SK-N-SH treated with all-trans-retinoic acid at 6 μM for 48 hours (cell line): ENCODE results near the gene MIA2.

ENCODE experiments used
- ATAC-seq: fragments of 200-7000 bp; cut with Tn5 transposase; 3 replicates; pipeline ENCODE4 v1.9.1; 2020; ENCODE audit warnings: mild to moderate bottlenecking, moderate library complexity
- ARNTL ChIP-seq: fragments of 450-650 bp; formaldehyde crosslinking; IDR thresholded peaks from 2 replicates; pipeline ENCODE4 v1.5.0; 2020; ENCODE audit warnings: low read depth, mild to moderate bottlenecking, moderate library complexity, borderline replicate concordance
- BACH2 ChIP-seq: fragments of 250-450 bp; sonication (Bioruptor Pico); IDR thresholded peaks from 2 replicates; pipeline ENCODE4 v1.9.0; 2021; ENCODE audit warnings: mild to moderate bottlenecking, borderline replicate concordance
- CSDC2 ChIP-seq: fragments of 250-450 bp; sonication (Bioruptor Pico); IDR thresholded peaks from 2 replicates; pipeline ENCODE4 v1.5.0; 2020; ENCODE audit warnings: mild to moderate bottlenecking, moderate library complexity
- ESRRG ChIP-seq: fragments of 250-450 bp; sonication (Bioruptor Pico); IDR thresholded peaks from 2 replicates; pipeline ENCODE4 v1.6.1; 2021; ENCODE audit warnings: mild to moderate bottlenecking
- GLIS3 ChIP-seq: fragments of 250-450 bp; sonication (Bioruptor Pico); IDR thresholded peaks from 2 replicates; pipeline ENCODE4 v1.5.0; 2020; ENCODE audit warnings: mild to moderate bottlenecking, moderate library complexity
- ISL1 ChIP-seq: fragments of 250-450 bp; sonication (Bioruptor Pico); IDR thresholded peaks from 2 replicates; pipeline ENCODE4 v2.1.2; 2022; ENCODE audit warnings: mild to moderate bottlenecking, moderate library complexity
- OSR1 ChIP-seq: fragments of 250-450 bp; sonication (Bioruptor Pico); IDR thresholded peaks from 2 replicates; pipeline ENCODE4 v1.8.0; 2022; ENCODE audit warnings: moderate library complexity, mild to moderate bottlenecking, inconsistent platforms
- PPARA ChIP-seq: fragments of 250-450 bp; sonication (Bioruptor Pico); IDR thresholded peaks from 2 replicates; pipeline ENCODE4 v1.5.0; 2020; ENCODE audit warnings: mild to moderate bottlenecking, borderline replicate concordance
- RARB ChIP-seq: fragments of 250-450 bp; sonication (Bioruptor Pico); IDR thresholded peaks from 2 replicates; pipeline ENCODE4 v1.8.0; 2021; ENCODE audit warnings: mild to moderate bottlenecking, moderate library complexity
- SNAI2 ChIP-seq: fragments of 250-450 bp; sonication (Bioruptor Pico); IDR thresholded peaks from 2 replicates; pipeline ENCODE4 v1.5.0; 2020; ENCODE audit warnings: mild to moderate bottlenecking, moderate library complexity
- TCF4 ChIP-seq: fragments of 250-450 bp; sonication (Bioruptor Pico); IDR thresholded peaks from 2 replicates; pipeline ENCODE4 v1.8.0; 2021; ENCODE audit warnings: mild to moderate bottlenecking, moderate library complexity, borderline replicate concordance
- TOX ChIP-seq: fragments of 250-450 bp; sonication (Bioruptor Pico); IDR thresholded peaks from 2 replicates; pipeline ENCODE4 v1.8.0; 2021; ENCODE audit warnings: mild to moderate bottlenecking, moderate library complexity, borderline replicate concordance
- ZC3H10 ChIP-seq: fragments of 250-450 bp; sonication (Bioruptor Pico); IDR thresholded peaks from 2 replicates; pipeline ENCODE4 v1.5.1; 2021; ENCODE audit warnings: mild to moderate bottlenecking, moderate library complexity
- ZFP3 ChIP-seq: fragments of 250-450 bp; sonication (Bioruptor Pico); IDR thresholded peaks from 2 replicates; pipeline ENCODE4 v1.5.0; 2020; ENCODE audit warnings: mild to moderate bottlenecking, moderate library complexity
- ZFP30 ChIP-seq: fragments of 450-650 bp; formaldehyde crosslinking; IDR thresholded peaks from 2 replicates; pipeline ENCODE4 v1.5.0; 2022; ENCODE audit warnings: mild to moderate bottlenecking, moderate library complexity
- ZNF565 ChIP-seq: fragments of 450-650 bp; formaldehyde crosslinking; conservative IDR thresholded peaks from 2 replicates; pipeline ENCODE4 v1.5.0; 2020; ENCODE audit warnings: low read depth, mild to moderate bottlenecking, moderate library complexity
- ZNF70 ChIP-seq: fragments of 450-650 bp; formaldehyde crosslinking; IDR thresholded peaks from 2 replicates; pipeline ENCODE4 v1.5.0; 2020; ENCODE audit warnings: mild to moderate bottlenecking, moderate library complexity
- ZNF8 ChIP-seq: fragments of 450-650 bp; formaldehyde crosslinking; IDR thresholded peaks from 2 replicates; pipeline ENCODE4 v1.5.0; 2020; ENCODE audit warnings: mild to moderate bottlenecking, moderate library complexity
- TF ChIP-seq, protein P1 (sequence below): fragments of 250-450 bp; sonication (Bioruptor Pico); IDR thresholded peaks from 2 replicates; pipeline ENCODE4 v1.5.1; 2020; ENCODE audit warnings: low read depth, mild to moderate bottlenecking, moderate library complexity
- TF ChIP-seq, protein P2 (sequence below): fragments of 250-450 bp; sonication (Bioruptor Pico); IDR thresholded peaks from 2 replicates; pipeline ENCODE4 v1.5.1; 2021; ENCODE audit warnings: mild to moderate bottlenecking, moderate library complexity
- TF ChIP-seq, protein P3 (sequence below): fragments of 250-450 bp; sonication (Bioruptor Pico); IDR thresholded peaks from 2 replicates; pipeline ENCODE4 v1.8.0; 2020; ENCODE audit warnings: mild to moderate bottlenecking, moderate library complexity, borderline replicate concordance
- TF ChIP-seq, protein P4 (sequence below): fragments of 250-450 bp; sonication (Bioruptor Pico); IDR thresholded peaks from 2 replicates; pipeline ENCODE4 v1.8.0; 2021; ENCODE audit warnings: low read depth, mild to moderate bottlenecking, moderate library complexity, borderline replicate concordance

The MIA2 gene

DNA sequence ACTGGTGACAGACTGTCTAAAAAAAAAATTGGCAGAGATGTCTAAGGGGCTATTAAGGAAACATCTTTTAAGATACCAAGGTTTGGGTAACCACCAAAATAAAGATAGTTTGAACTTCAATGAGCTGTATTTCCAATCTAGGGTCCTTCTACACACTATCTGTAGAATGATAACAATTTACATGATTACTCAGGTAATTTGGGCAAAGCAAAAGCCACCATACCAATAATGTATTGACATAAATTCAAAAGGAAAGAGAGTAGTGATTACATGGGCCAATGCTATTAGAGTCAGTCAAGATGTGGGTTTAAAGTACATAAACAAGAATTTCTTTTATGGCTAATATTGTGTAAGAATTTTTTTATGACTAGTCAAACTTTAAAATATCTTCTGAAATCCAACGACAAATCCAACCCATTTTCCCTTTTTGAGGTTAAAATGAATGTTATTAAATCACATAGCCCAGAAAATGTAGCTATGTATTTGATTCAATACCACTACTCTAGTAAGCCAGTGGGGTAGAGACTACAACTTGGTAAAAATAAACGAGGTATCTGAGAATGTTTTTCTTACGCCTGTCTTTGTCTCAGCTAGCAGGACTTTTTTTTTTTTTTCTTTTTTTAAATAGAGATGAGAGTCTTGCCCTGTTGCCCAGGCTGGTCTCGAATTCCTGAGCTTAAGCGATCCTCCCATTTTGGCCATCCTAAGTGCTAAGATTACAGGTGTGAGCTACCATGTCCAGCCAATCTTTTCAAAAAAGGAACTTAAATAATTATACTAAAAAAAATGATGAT, 48.3 kb upstream of the MIA2 start:
- TF ChIP-seq, protein P1, sequence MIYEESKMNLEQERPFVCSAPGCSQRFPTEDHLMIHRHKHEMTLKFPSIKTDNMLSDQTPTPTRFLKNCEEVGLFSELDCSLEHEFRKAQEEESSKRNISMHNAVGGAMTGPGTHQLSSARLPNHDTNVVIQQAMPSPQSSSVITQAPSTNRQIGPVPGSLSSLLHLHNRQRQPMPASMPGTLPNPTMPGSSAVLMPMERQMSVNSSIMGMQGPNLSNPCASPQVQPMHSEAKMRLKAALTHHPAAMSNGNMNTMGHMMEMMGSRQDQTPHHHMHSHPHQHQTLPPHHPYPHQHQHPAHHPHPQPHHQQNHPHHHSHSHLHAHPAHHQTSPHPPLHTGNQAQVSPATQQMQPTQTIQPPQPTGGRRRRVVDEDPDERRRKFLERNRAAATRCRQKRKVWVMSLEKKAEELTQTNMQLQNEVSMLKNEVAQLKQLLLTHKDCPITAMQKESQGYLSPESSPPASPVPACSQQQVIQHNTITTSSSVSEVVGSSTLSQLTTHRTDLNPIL = no peak
- TF ChIP-seq ZFP3 (CRISPR knock-in tag) = no peak
- TF ChIP-seq, protein P2, sequence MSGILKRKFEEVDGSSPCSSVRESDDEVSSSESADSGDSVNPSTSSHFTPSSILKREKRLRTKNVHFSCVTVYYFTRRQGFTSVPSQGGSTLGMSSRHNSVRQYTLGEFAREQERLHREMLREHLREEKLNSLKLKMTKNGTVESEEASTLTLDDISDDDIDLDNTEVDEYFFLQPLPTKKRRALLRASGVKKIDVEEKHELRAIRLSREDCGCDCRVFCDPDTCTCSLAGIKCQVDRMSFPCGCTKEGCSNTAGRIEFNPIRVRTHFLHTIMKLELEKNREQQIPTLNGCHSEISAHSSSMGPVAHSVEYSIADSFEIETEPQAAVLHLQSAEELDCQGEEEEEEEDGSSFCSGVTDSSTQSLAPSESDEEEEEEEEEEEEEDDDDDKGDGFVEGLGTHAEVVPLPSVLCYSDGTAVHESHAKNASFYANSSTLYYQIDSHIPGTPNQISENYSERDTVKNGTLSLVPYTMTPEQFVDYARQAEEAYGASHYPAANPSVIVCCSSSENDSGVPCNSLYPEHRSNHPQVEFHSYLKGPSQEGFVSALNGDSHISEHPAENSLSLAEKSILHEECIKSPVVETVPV = no peak
- TF ChIP-seq, protein P3, sequence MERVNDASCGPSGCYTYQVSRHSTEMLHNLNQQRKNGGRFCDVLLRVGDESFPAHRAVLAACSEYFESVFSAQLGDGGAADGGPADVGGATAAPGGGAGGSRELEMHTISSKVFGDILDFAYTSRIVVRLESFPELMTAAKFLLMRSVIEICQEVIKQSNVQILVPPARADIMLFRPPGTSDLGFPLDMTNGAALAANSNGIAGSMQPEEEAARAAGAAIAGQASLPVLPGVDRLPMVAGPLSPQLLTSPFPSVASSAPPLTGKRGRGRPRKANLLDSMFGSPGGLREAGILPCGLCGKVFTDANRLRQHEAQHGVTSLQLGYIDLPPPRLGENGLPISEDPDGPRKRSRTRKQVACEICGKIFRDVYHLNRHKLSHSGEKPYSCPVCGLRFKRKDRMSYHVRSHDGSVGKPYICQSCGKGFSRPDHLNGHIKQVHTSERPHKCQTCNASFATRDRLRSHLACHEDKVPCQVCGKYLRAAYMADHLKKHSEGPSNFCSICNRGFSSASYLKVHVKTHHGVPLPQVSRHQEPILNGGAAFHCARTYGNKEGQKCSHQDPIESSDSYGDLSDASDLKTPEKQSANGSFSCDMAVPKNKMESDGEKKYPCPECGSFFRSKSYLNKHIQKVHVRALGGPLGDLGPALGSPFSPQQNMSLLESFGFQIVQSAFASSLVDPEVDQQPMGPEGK (CRISPR knock-in tag) = no peak
- TF ChIP-seq GLIS3 = no peak
- no peak for TF ChIP-seq ZFP30 (CRISPR knock-in tag)
- no peak for TF ChIP-seq ZNF8 (CRISPR knock-in tag)
- TF ChIP-seq ISL1 (CRISPR knock-in tag) = no peak
- no peak for TF ChIP-seq ZNF565 (CRISPR knock-in tag)
- no peak for TF ChIP-seq ZNF70 (CRISPR knock-in tag)
- no peak for TF ChIP-seq ZC3H10
- TF ChIP-seq ARNTL (CRISPR knock-in tag) = no peak
- no peak for ATAC-seq

DNA sequence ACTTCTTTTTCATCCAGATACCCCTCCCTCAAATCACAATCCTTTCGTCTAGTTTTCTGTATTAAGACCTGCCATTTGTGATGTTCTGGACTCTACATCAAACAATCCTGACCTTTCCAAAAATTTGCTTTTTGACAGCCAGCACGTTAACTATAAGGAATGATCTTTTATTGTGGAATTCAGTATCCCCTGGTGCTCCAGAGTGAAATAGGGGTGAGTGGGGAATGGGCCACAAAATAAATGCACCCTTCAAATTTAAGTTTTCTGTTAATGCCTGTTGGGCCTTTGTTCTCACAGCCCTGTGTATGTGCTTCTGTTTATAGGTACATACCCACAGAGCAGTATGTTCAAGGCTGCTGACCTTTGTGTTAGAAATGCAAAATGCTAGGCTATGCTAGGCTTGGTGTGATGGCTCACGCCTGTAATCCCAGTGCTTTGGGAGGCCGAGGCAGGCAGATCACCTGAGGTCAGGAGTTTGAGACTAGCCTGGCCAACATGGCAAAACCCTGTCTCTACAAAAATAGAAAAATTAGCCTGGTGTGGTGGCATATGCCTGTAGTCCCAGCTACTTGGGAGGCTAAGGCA, 46.7 kb upstream of the MIA2 start:
- TF ChIP-seq ZNF565 (CRISPR knock-in tag) = no peak
- TF ChIP-seq BACH2 (CRISPR knock-in tag) = no peak
- TF ChIP-seq ISL1 (CRISPR knock-in tag) = no peak
- TF ChIP-seq SNAI2 (CRISPR knock-in tag) = no peak
- TF ChIP-seq ZFP30 (CRISPR knock-in tag) = no peak
- no peak for TF ChIP-seq ESRRG (CRISPR knock-in tag)
- TF ChIP-seq, protein P4, sequence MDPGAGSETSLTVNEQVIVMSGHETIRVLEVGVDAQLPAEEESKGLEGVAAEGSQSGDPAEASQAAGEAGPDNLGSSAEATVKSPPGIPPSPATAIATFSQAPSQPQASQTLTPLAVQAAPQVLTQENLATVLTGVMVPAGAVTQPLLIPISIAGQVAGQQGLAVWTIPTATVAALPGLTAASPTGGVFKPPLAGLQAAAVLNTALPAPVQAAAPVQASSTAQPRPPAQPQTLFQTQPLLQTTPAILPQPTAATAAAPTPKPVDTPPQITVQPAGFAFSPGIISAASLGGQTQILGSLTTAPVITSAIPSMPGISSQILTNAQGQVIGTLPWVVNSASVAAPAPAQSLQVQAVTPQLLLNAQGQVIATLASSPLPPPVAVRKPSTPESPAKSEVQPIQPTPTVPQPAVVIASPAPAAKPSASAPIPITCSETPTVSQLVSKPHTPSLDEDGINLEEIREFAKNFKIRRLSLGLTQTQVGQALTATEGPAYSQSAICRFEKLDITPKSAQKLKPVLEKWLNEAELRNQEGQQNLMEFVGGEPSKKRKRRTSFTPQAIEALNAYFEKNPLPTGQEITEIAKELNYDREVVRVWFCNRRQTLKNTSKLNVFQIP (CRISPR knock-in tag) = no peak
- no peak for TF ChIP-seq TCF4 (CRISPR knock-in tag)
- TF ChIP-seq, protein P1 = no peak
- no peak for TF ChIP-seq ZC3H10
- no peak for TF ChIP-seq OSR1
- no peak for TF ChIP-seq ZNF8 (CRISPR knock-in tag)
- TF ChIP-seq RARB (CRISPR knock-in tag) = no peak
- no peak for TF ChIP-seq CSDC2
- no peak for TF ChIP-seq PPARA (CRISPR knock-in tag)
- TF ChIP-seq TOX (CRISPR knock-in tag) = no peak
- no peak for TF ChIP-seq ARNTL (CRISPR knock-in tag)
- ATAC-seq = no peak; the same call in 2 of the 3 replicates
